GM19328 (cell line): ENCODE results near the gene COMMD6.

Experiments used
- ATAC-seq: cut with Tn5 transposase; IDR thresholded peaks from one replicate; pipeline ENCODE4 v1.9.1; 2021; ENCODE audit warnings: mild to moderate bottlenecking, moderate library complexity; ENCODE audit not compliant: unreplicated experiment

COMMD6 gene

DNA sequence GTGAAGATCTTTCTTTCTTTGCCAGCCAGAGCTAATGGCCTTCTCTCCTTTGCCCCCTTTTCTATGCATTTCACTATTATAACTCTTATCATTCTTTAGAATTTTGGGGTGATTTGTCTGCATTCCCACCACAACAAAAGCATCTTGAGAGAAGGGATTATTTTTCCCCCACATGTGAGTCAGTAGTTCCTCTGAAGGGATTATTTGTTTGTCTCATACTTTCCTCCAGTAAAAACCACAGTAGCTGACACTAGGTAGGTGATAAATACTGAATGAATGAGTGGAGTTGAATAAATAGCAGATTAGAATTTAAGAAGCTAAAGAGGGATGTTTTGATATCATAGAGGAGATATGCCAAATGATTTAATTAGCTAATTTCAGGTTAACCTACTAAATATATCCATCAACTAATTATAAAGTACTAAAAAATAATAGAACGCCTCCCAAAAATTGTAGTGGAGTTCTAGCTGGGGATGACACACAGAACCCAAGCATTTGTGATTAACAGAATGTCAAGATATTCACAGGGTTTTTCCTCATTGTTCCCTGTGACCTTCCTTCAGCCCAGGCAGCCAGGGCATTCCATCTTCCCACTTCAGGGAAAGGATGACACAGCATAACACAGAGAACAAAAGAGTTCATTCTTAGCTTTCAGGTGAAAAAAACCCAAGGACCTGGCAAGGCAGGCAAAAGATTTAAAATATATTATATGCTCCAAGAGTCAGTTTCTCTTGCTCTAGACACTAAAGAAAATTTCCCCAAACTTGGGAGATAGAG lies 52.2 kb downstream of the COMMD6 start:
- no peak for ATAC-seq

GRCh38 chr13:75482820-75483079 lies 54.9 kb downstream of the COMMD6 start:
- ATAC-seq: no peak

- ATAC-seq: peak; percentile 71
These were observed 55.4 kb downstream of the COMMD6 start, which contains the start of gene TBC1D4 for GRCh38 chr13:75482070-75482819. Gene TBC1D4 (minus strand): TSS chr13:75482169. CDS start chr13:75481767, 402 bp downstream.

DNA sequence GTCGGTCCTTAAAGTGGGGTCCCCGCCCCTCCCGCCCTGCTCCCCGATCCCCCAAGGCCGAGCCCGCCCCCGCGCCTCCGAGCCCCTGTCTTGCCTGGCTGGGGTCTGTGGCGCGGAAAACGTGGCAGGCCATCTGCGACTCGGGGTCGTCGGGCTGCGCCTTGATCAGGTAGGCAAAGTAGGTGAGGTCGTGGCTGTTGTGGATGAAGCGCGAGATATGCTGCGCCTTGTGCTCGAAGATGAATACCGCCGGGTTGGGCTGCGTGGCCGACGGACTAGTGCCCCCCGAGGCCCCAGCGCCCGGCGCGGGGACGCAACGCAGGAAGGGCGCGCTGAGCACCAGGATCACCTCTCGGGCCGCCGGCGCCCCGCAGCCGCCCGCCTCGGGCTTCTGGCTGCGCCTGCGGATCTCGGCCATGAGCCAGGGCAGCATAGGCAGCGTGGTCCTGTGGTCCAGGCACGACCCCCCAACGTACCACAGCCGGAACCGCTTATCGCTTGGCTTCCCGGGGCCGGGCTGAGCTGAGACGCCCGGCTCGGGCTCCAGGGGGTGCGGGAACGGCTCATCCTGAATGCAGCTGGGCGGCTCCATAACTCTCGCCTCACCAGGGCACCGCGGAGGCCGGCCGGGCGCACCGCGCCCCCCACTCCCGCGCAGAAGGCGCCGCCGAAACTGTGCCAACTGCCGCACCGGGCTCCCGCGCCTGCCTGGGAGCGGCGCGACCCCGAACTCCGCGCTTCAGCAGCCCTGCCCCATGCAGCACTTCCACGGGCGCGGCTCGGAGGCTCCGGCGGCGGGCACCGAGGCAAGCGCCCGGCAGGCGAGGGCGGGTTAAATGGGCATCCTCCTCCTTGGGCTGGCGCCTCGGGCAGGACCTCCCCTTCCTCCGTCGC lies 56.2 kb downstream of the COMMD6 start:
- ATAC-seq: peak; percentile 27

GRCh38 chr13:75480671-75481175 lies 56.9 kb downstream of the COMMD6 start:
- peak; percentile 15 for ATAC-seq

DNA sequence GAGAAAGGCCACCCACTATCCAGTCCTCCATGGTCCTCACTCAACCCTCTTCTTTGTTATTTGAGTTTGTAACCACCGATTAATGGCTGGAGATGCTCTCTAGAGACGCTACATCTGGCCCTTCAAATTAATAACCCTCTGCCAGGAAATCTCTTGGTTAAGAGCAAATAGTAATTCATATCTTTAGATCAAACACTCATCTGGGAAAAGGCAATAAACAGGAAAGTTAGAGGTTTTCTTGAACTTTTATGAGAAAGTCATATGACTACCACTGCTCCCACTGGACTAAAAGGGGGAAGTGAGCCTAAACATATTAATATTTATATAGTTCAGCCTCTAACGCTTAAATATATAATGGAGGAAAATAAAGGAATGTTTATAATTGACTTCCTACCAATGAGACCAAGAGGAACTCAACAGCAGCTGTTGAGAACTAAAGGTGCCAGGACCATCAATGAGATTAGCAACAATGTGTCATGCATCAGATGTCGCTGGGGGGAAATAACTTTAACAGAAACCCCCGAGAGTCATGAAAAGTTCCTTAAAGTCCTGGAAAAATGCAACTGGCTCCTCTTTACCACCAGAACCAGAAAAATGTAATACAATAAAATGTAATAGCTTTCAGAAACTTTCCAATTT lies 58.4 kb downstream of the COMMD6 start:
- ATAC-seq: no peak

DNA sequence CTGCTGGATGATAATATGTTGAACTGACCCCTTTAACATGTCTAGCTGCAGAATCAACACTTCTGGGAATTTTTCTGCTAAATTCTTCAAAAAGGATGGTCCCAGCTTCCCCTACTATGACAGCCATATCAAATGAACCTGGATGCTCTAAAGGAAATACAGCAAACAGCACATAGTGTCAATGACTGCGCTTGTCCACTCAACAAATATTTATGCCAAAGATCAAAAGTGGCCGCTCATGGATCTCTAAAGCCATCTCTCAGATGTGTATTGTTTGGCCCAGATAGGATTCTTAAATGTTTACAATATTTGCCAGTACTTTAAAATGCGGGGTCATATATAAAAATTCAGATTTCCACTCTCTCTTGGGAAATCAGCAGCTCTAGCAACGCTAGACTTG lies 59.0 kb downstream of the COMMD6 start:
- no peak for ATAC-seq
